Stimulated activated CD4-positive, alpha-beta T cell treated with anti-CD3 and anti-CD28 coated beads, Interleukin-1b, Interleukin-23, amount 100 ng/mL, for 24 hours (primary cell): ENCODE data around the gene RNF223.

Experiments used
- DNase-seq, 4 experiments: peaks; one replicate each; pipeline ENCODE4 v3.0.0-alpha.2; 2020; ENCODE audit warnings: low read depth in 4 of 4, low spot score in 1 of 4

Gene RNF223

GRCh38 chr1:1073743-1074587 lies at the start of gene RNF223:
TSS of gene RNF223 (minus strand) at chr1:1074306. CDS start at chr1:1072566, 1,740 bp downstream.
- DNase-seq: no peak

- no peak for DNase-seq
Observed at GRCh38 chr1:1122981-1123480, 48.9 kb upstream of the RNF223 start.

- DNase-seq: peak; percentile 65 to 74 (median 70)
Observed at GRCh38 chr1:1122078-1122811, 48.1 kb upstream of the RNF223 start.

GRCh38 chr1:1121611-1122077 lies 47.5 kb upstream of the RNF223 start:
- DNase-seq: no peak

GRCh38 chr1:1120866-1121591 lies 46.9 kb upstream of the RNF223 start:
- DNase-seq: no peak

- DNase-seq: no peak
Observed at GRCh38 chr1:1120096-1120495, 46.0 kb upstream of the RNF223 start.

- no peak for DNase-seq
Observed at GRCh38 chr1:1119272-1119890, 45.3 kb upstream of the RNF223 start.

GRCh38 chr1:1118876-1119220 lies 44.7 kb upstream of the RNF223 start:
- DNase-seq: no peak

GRCh38 chr1:1118011-1118875 lies 44.1 kb upstream of the RNF223 start:
- no peak for DNase-seq

- no peak for DNase-seq
Observed at GRCh38 chr1:1117469-1117831, 43.3 kb upstream of the RNF223 start.

GRCh38 chr1:1116701-1117468 lies 42.8 kb upstream of the RNF223 start:
- DNase-seq: no peak

GRCh38 chr1:1115786-1116700 lies 41.9 kb upstream of the RNF223 start, which contains the start of gene C1orf159:
TSS of gene C1orf159 (minus strand) at chr1:1116089. CDS start at chr1:1091543, 24,546 bp downstream.
- peak; percentile 95 to 98 (median 97) for DNase-seq

- DNase-seq: no peak
Observed at GRCh38 chr1:1115136-1115785, 41.2 kb upstream of the RNF223 start.

- DNase-seq: no peak
Observed at GRCh38 chr1:1114431-1114830, 40.3 kb upstream of the RNF223 start.

- DNase-seq: no peak
Observed at GRCh38 chr1:1112237-1112985, 38.3 kb upstream of the RNF223 start.

- DNase-seq: no peak
Observed at GRCh38 chr1:1111516-1112236, 37.6 kb upstream of the RNF223 start.
